Neural cell (in vitro differentiated cells): ENCODE results near the gene PRICKLE2. TPM values are rescaled to one million over a fixed set of nuclear protein-coding genes. Genes with fewer than 3 reads are reported as not detected.

ENCODE experiments used
- H2AFZ ChIP-seq: fragments of 200-600, 300-800 bp; sonication (generic), shearing (Covaris generic); 2 replicates; pipeline ENCODE4 v1.6.0; 2014; ENCODE audit warnings: low read depth, mild to moderate bottlenecking, antibody characterized with exemption, low read length, moderate library complexity
- H3F3A ChIP-seq: fragments of 200-600 bp; shearing (Covaris generic); 2 replicates; pipeline ENCODE4 v1.6.1; 2016; ENCODE audit warnings: mild to moderate bottlenecking, moderate library complexity, mixed read lengths, antibody characterized with exemption, low read length; ENCODE audit not compliant: insufficient read depth, poor library complexity, severe bottlenecking
- H3K27ac ChIP-seq: fragments of 200-600, 300-800 bp; sonication (generic), shearing (Covaris generic); 2 replicates; pipeline ENCODE4 v1.5.1; 2014; ENCODE audit warnings: mild to moderate bottlenecking, low read length, moderate library complexity
- H3K27me3 ChIP-seq: fragments of 300-800, 200-600 bp; sonication (generic), shearing (Covaris generic); 2 replicates; pipeline ENCODE4 v1.6.0; 2014; ENCODE audit warnings: mild to moderate bottlenecking, low read depth, low read length, moderate library complexity; ENCODE audit not compliant: insufficient read depth
- H3K36me3 ChIP-seq: fragments of 300-800, 200-600 bp; sonication (generic), shearing (Covaris generic); 2 replicates; pipeline ENCODE4 v1.5.1; 2014; ENCODE audit warnings: mild to moderate bottlenecking, antibody characterized with exemption, low read length, moderate library complexity; ENCODE audit not compliant: insufficient read depth
- H3K4me2 ChIP-seq: fragments of 300-800, 200-600 bp; sonication (generic), shearing (Covaris generic); 2 replicates; pipeline ENCODE4 v1.6.0; 2014; ENCODE audit warnings: mild to moderate bottlenecking, low read length
- H3K4me3 ChIP-seq: fragments of 300-800, 200-600 bp; sonication (generic), shearing (Covaris generic); 2 replicates; pipeline ENCODE4 v1.5.1; 2014; ENCODE audit warnings: mild to moderate bottlenecking, low read length, moderate library complexity
- H3K79me2 ChIP-seq: fragments of 200-600 bp; shearing (Covaris generic); replicated peaks from 2 replicates; pipeline ENCODE4 v1.6.0; 2014; ENCODE audit warnings: mild to moderate bottlenecking, low read length, moderate library complexity; ENCODE audit not compliant: insufficient read depth
- H3K9ac ChIP-seq: fragments of 300-800, 200-600 bp; sonication (generic), shearing (Covaris generic); 2 replicates; pipeline ENCODE4 v1.6.1; 2016; ENCODE audit warnings: mild to moderate bottlenecking, low read length, mixed read lengths
- H3K9me2 ChIP-seq: fragments of 200-600 bp; shearing (Covaris generic); 2 replicates; pipeline ENCODE4 v1.6.1; 2016; ENCODE audit warnings: mild to moderate bottlenecking, low read length, mixed read lengths; ENCODE audit not compliant: insufficient read depth
- H3K9me3 ChIP-seq: fragments of 200-600, 300-800 bp; sonication (generic), shearing (Covaris generic); 2 replicates; pipeline ENCODE4 v1.6.1; 2016; ENCODE audit warnings: mild to moderate bottlenecking, mixed run types, low read length, moderate library complexity, mixed read lengths
- H4K20me1 ChIP-seq: fragments of 200-600 bp; shearing (Covaris generic); 2 replicates; pipeline ENCODE4 v1.6.1; 2016; ENCODE audit warnings: mild to moderate bottlenecking, mixed run types; ENCODE audit not compliant: insufficient read depth
- EP300 ChIP-seq: fragments of 450-650 bp; conservative IDR thresholded peaks from 2 replicates; pipeline ENCODE4 v1.6.1; 2014; ENCODE audit warnings: antibody characterized with exemption, mild to moderate bottlenecking, moderate library complexity; ENCODE audit not compliant: poor library complexity, severe bottlenecking
- EZH2 ChIP-seq: fragments of 200-600, 300-800 bp; shearing (Covaris generic), sonication (generic); IDR thresholded peaks from 2 replicates; pipeline ENCODE4 v1.6.1; 2014; ENCODE audit warnings: antibody characterized with exemption, low read length, borderline replicate concordance, mild to moderate bottlenecking; ENCODE audit not compliant: insufficient read depth, poor library complexity, severe bottlenecking
- MXI1 ChIP-seq: fragments of 450-650 bp; conservative IDR thresholded peaks from 2 replicates; pipeline ENCODE4 v1.6.1; 2014; ENCODE audit warnings: antibody characterized with exemption, mild to moderate bottlenecking; ENCODE audit not compliant: poor library complexity, severe bottlenecking
- POLR2AphosphoS5 ChIP-seq: IDR thresholded peaks from 2 replicates; pipeline ENCODE4 v1.6.1; 2012
- RAD21 ChIP-seq: fragments of 450-650 bp; conservative IDR thresholded peaks from 2 replicates; pipeline ENCODE4 v1.6.1; 2014; ENCODE audit warnings: antibody characterized with exemption, mild to moderate bottlenecking, moderate library complexity
- SMC3 ChIP-seq: fragments of 450-650 bp; conservative IDR thresholded peaks from 2 replicates; pipeline ENCODE4 v1.6.1; 2014; ENCODE audit warnings: antibody characterized with exemption, mild to moderate bottlenecking, moderate library complexity; ENCODE audit not compliant: poor library complexity
- TAF1 ChIP-seq: IDR thresholded peaks from 2 replicates; pipeline ENCODE4 v1.6.1; 2012; ENCODE audit warnings: low read depth
- polyA plus RNA-seq: library from polyadenylated mRNA; depleted of rRNA; stranded (reverse); fragments of >200 nt; gene quantifications from 2 replicates; pipeline ENCODE4 v1.2.3, GENCODE V29; 2014
- TF ChIP-seq, protein P1 (sequence below): IDR thresholded peaks from 2 replicates; pipeline ENCODE4 v1.6.1; 2012; ENCODE audit warnings: borderline replicate concordance
- TF ChIP-seq, protein P2 (sequence below): fragments of 450-650 bp; IDR thresholded peaks from 2 replicates; pipeline ENCODE4 v1.5.1; 2014; ENCODE audit warnings: antibody characterized with exemption, mild to moderate bottlenecking, moderate library complexity; ENCODE audit not compliant: poor library complexity, severe bottlenecking

The PRICKLE2 gene
- polyA plus RNA-seq, 1 donor from 2014 or later, result 8.7 TPM

DNA sequence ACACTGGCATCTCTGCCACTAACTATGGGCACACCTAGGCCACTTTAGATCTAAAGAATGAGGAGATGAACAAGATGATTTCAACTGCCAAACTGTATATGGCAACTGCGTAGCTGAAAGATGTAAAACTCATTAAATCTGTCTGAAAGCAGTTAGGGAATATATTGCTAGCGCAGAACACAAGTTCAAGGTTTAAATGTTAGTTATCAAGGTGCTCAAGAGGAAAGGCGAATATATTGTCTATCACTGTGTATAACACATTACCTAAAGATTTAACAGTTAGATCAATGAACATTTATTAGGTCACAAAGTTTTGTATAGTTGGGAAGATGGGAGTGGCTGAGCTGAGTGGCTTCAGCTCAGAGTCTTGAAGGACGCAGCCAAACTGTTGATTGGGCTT lies 168.0 kb downstream of the PRICKLE2 start:
- Histone ChIP-seq H3K4me2 (no peak overlapping the region), H3K4me3 (no peak overlapping the region), H3K27ac (peak overlapping the region; percentile 75), H3K79me2 (no peaks in the 10 kb centered on the region), H3K9me3 (no peaks in the 10 kb centered on the region), H2AFZ (no peak overlapping the region), H3K27me3 (no peaks in the 10 kb centered on the region), H4K20me1 (no peaks in the 10 kb centered on the region), H3K9ac (no peak overlapping the region), H3K9me2 (no peaks in the 10 kb centered on the region), H3K36me3 (no peaks in the 10 kb centered on the region), H3F3A (no peaks in the 10 kb centered on the region)
- TF ChIP-seq MXI1, result no peak
- TF ChIP-seq RAD21, result no peak
- no peak for TF ChIP-seq SMC3

DNA sequence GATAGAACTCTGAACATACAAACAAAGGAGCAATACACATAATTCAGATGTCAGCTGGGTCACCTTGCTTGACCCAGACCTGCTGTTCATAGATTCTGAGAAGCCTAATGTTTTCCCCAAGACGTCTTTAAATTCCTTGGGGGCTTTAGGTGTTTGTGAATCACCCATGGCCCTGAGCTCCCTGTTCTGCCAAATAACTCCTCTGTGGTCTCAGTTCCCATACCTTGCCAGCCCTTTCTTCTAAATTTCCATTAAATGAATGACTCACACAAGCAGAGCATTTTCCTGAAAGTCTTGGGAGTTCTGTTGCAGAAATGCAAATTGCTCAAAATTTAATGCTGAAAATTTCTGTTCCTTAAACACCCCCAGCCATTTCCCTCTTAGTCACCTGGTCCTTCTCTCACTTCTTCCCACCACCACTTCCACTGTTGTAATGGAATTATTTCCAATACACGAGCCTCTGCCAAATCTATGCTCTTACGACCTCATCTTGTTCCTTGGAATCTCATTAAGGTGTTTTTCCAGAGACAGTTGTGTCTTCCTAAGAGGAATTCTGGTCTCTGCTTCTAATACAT lies 168.6 kb downstream of the PRICKLE2 start:
- Histone ChIP-seq H3K4me3 (no peak overlapping the region), H3K9ac (no peak overlapping the region), H3K9me3 (no peaks in the 10 kb centered on the region), H3K4me2 (no peak overlapping the region), H4K20me1 (no peaks in the 10 kb centered on the region), H3K9me2 (no peaks in the 10 kb centered on the region), H3K27ac (peak overlapping the region; percentile 75), H3K79me2 (no peaks in the 10 kb centered on the region), H3K36me3 (no peaks in the 10 kb centered on the region), H2AFZ (no peak overlapping the region), H3F3A (no peaks in the 10 kb centered on the region), H3K27me3 (no peaks in the 10 kb centered on the region)
- TF ChIP-seq POLR2AphosphoS5 (no peak), RAD21 (no peak), SMC3 (no peak), TAF1 (no peak), EZH2 (no peak), MXI1 (no peak), EP300 (no peak)
- TF ChIP-seq, protein P1, sequence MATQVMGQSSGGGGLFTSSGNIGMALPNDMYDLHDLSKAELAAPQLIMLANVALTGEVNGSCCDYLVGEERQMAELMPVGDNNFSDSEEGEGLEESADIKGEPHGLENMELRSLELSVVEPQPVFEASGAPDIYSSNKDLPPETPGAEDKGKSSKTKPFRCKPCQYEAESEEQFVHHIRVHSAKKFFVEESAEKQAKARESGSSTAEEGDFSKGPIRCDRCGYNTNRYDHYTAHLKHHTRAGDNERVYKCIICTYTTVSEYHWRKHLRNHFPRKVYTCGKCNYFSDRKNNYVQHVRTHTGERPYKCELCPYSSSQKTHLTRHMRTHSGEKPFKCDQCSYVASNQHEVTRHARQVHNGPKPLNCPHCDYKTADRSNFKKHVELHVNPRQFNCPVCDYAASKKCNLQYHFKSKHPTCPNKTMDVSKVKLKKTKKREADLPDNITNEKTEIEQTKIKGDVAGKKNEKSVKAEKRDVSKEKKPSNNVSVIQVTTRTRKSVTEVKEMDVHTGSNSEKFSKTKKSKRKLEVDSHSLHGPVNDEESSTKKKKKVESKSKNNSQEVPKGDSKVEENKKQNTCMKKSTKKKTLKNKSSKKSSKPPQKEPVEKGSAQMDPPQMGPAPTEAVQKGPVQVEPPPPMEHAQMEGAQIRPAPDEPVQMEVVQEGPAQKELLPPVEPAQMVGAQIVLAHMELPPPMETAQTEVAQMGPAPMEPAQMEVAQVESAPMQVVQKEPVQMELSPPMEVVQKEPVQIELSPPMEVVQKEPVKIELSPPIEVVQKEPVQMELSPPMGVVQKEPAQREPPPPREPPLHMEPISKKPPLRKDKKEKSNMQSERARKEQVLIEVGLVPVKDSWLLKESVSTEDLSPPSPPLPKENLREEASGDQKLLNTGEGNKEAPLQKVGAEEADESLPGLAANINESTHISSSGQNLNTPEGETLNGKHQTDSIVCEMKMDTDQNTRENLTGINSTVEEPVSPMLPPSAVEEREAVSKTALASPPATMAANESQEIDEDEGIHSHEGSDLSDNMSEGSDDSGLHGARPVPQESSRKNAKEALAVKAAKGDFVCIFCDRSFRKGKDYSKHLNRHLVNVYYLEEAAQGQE, result no peak
- TF ChIP-seq, protein P2, sequence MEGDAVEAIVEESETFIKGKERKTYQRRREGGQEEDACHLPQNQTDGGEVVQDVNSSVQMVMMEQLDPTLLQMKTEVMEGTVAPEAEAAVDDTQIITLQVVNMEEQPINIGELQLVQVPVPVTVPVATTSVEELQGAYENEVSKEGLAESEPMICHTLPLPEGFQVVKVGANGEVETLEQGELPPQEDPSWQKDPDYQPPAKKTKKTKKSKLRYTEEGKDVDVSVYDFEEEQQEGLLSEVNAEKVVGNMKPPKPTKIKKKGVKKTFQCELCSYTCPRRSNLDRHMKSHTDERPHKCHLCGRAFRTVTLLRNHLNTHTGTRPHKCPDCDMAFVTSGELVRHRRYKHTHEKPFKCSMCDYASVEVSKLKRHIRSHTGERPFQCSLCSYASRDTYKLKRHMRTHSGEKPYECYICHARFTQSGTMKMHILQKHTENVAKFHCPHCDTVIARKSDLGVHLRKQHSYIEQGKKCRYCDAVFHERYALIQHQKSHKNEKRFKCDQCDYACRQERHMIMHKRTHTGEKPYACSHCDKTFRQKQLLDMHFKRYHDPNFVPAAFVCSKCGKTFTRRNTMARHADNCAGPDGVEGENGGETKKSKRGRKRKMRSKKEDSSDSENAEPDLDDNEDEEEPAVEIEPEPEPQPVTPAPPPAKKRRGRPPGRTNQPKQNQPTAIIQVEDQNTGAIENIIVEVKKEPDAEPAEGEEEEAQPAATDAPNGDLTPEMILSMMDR, result no peak

DNA sequence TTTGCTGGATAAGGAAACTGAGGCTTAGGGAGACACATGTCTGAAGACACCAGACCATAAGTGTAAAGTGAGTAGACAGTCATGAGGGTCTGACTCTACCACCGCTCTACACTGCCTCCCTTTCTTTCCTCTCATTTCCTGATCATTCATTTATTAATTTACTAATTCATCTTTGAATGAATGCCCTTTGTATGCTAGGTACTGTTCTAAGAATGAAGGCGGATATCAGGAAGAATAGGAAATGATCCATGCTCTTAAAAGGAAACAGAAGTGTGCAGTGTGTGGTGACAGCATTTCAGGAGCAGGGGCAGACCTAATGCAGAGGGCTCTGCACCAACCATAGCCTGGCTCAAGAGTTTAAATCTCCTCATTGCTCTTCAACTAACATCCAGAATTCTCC lies 170.2 kb downstream of the PRICKLE2 start:
- Histone ChIP-seq H3K27me3 (no peaks in the 10 kb centered on the region), H4K20me1 (no peaks in the 10 kb centered on the region), H3K9me3 (no peaks in the 10 kb centered on the region), H3K9me2 (no peaks in the 10 kb centered on the region), H3K4me2 (no peak overlapping the region), H3K9ac (no peak overlapping the region), H3K27ac (no peak overlapping the region), H3K36me3 (no peaks in the 10 kb centered on the region), H3K79me2 (no peaks in the 10 kb centered on the region), H3K4me3 (no peak overlapping the region), H3F3A (no peaks in the 10 kb centered on the region), H2AFZ (no peak overlapping the region)
- TF ChIP-seq RAD21, result no peak
- TF ChIP-seq EZH2, result no peak
- TF ChIP-seq TAF1, result no peak
- TF ChIP-seq EP300, result no peak
- no peak for TF ChIP-seq SMC3
- TF ChIP-seq, protein P1, result no peak
- TF ChIP-seq, protein P2, result no peak
- no peak for TF ChIP-seq POLR2AphosphoS5
- TF ChIP-seq MXI1, result no peak
